SK-N-SH (cell line): ENCODE measurements around the gene SCUBE3. TPM values are rescaled to one million over a fixed set of nuclear protein-coding genes. Genes with fewer than 3 reads are reported as not detected.

Source experiments
- CTCF ChIA-PET: fragments of 300-600, 350-600 bp; formaldehyde crosslinking; extraction: SDS; loops from one replicate; lab custom pipeline; 2021; lab: Yijun Ruan, JAX
- POLR2A ChIA-PET: fragments of 350-600 bp; sonication (Branson Sonifier 250); formaldehyde crosslinking; extraction: SDS; loops from one replicate; lab custom pipeline; 2020; ENCODE audit warnings: antibody characterized with exemption, inconsistent platforms; lab: Yijun Ruan, JAX
- DNase-seq: peaks from one replicate; pipeline ENCODE4 v3.0.0; 2012
- H2AFZ ChIP-seq: fragments of 200-600 bp; sonication (generic); 2 replicates; pipeline ENCODE4 v1.8.1; 2016; ENCODE audit warnings: antibody characterized with exemption, mild to moderate bottlenecking, low read depth
- H3F3A ChIP-seq: fragments of 200-600 bp; sonication (generic); replicated peaks from 2 replicates; pipeline ENCODE3; 2016; ENCODE audit warnings: antibody characterized with exemption, mild to moderate bottlenecking; ENCODE audit not compliant: insufficient read depth
- H3K27ac ChIP-seq, 2 experiments: fragments of 200-500 bp in 1 of 2; fragments of 200-600 bp in 1 of 2; sonication (Bioruptor generic) in 1 of 2; sonication (generic), shearing (Covaris generic) in 1 of 2; 2 replicates each; pipeline versions ENCODE4 v1.5.1 to v1.6.1; 2014 to 2016; ENCODE audit warnings: low read depth in 2 of 2, inconsistent platforms in 1 of 2, low read length in 1 of 2, mild to moderate bottlenecking in 1 of 2, mixed read lengths in 1 of 2
- H3K27me3 ChIP-seq: fragments of 200-600 bp; sonication (generic), shearing (Covaris generic); 2 replicates; pipeline ENCODE4 v1.6.1; 2016; ENCODE audit warnings: mixed run types; ENCODE audit not compliant: insufficient read depth
- H3K36me3 ChIP-seq, 2 experiments: fragments of 200-500 bp in 1 of 2; fragments of 200-600 bp in 1 of 2; sonication (Bioruptor generic) in 1 of 2; sonication (generic) in 1 of 2; replicated peaks in 1 of 2; 2 replicates each; pipeline versions ENCODE3 to v1.5.1; 2014 to 2016; ENCODE audit warnings: low read length in 1 of 2, mild to moderate bottlenecking in 1 of 2; ENCODE audit not compliant: insufficient read depth in 2 of 2, control insufficient read depth in 1 of 2
- H3K4me1 ChIP-seq, 2 experiments: fragments of 200-500 bp in 1 of 2; fragments of 200-600 bp in 1 of 2; sonication (Bioruptor generic) in 1 of 2; sonication (generic), shearing (Covaris generic) in 1 of 2; 2 replicates each; pipeline versions ENCODE4 v1.5.1 to v1.6.1; 2014 to 2016; ENCODE audit warnings: low read depth in 1 of 2, low read length in 1 of 2, mixed run types in 1 of 2; ENCODE audit not compliant: insufficient read depth in 2 of 2, control insufficient read depth in 1 of 2
- H3K4me2 ChIP-seq: fragments of 200-600 bp; sonication (generic), shearing (Covaris generic); 2 replicates; pipeline ENCODE4 v1.6.1; 2017; ENCODE audit warnings: mixed run types
- H3K4me3 ChIP-seq, 2 experiments: fragments of 200-500 bp in 1 of 2; fragments of 200-600 bp in 1 of 2; sonication (Bioruptor generic) in 1 of 2; sonication (generic), shearing (Covaris generic) in 1 of 2; 2 replicates each; pipeline versions ENCODE4 v1.5.1 to v1.8.1; 2014 to 2016; ENCODE audit warnings: low read depth in 2 of 2, inconsistent platforms in 1 of 2, low read length in 1 of 2, mild to moderate bottlenecking in 1 of 2, mixed read lengths in 1 of 2, moderate library complexity in 1 of 2
- H3K79me2 ChIP-seq: fragments of 200-600 bp; sonication (generic); 2 replicates; pipeline ENCODE4 v1.8.1; 2017; ENCODE audit warnings: mild to moderate bottlenecking; ENCODE audit not compliant: insufficient read depth
- H3K9ac ChIP-seq: fragments of 200-600 bp; sonication (generic); 2 replicates; pipeline ENCODE4 v1.6.1; 2017; ENCODE audit warnings: mixed run types
- H3K9me2 ChIP-seq: fragments of 200-600 bp; sonication (generic); 2 replicates; pipeline ENCODE4 v1.6.1; 2017; ENCODE audit warnings: mixed run types
- H3K9me3 ChIP-seq: fragments of 200-600 bp; sonication (generic); 2 replicates; pipeline ENCODE4 v1.6.1; 2017; ENCODE audit warnings: mixed run types, mild to moderate bottlenecking, moderate library complexity
- H4K20me1 ChIP-seq: fragments of 200-600 bp; sonication (generic); 2 replicates; pipeline ENCODE4 v1.6.1; 2017; ENCODE audit warnings: mild to moderate bottlenecking, mixed run types; ENCODE audit not compliant: insufficient read depth
- ELF1 ChIP-seq: IDR thresholded peaks from 2 replicates; pipeline ENCODE4 v1.4.0; 2012
- EP300 ChIP-seq, 2 experiments: IDR thresholded peaks; 2 replicates each; pipeline versions ENCODE4 v1.4.0 to v1.6.1; 2012; ENCODE audit warnings: borderline replicate concordance in 1 of 2, low read depth in 1 of 2, low read length in 1 of 2
- EZH2phosphoT487 ChIP-seq: fragments of 200-600 bp; sonication (generic); IDR thresholded peaks from 2 replicates; pipeline ENCODE4 v1.6.1; 2017; ENCODE audit warnings: low read depth, mixed run types, mild to moderate bottlenecking, antibody characterized with exemption, moderate library complexity, borderline replicate concordance
- FOXM1 ChIP-seq: IDR thresholded peaks from 2 replicates; pipeline ENCODE4 v1.4.0; 2012; ENCODE audit warnings: low read depth, mild to moderate bottlenecking
- GABPA ChIP-seq: IDR thresholded peaks from 2 replicates; pipeline ENCODE4 v1.4.0; 2012; ENCODE audit warnings: low read depth, mild to moderate bottlenecking
- RXRA ChIP-seq: IDR thresholded peaks from 2 replicates; pipeline ENCODE4 v1.4.0; 2012; ENCODE audit warnings: low read depth, mild to moderate bottlenecking, borderline replicate concordance
- SIN3A ChIP-seq: IDR thresholded peaks from 2 replicates; pipeline ENCODE4 v1.6.1; 2012; ENCODE audit warnings: low read depth, mild to moderate bottlenecking, low read length, moderate library complexity, borderline replicate concordance
- TCF12 ChIP-seq: IDR thresholded peaks from 2 replicates; pipeline ENCODE4 v1.4.0; 2012
- ZBTB33 ChIP-seq: IDR thresholded peaks from 2 replicates; pipeline ENCODE4 v1.4.0; 2012; ENCODE audit warnings: low read depth, borderline replicate concordance
- WGBS: methylation state at CpG from one replicate; pipeline ENCODE4 v1.1.6; 2017; ENCODE audit warnings: low lambda C conversion rate; 5-methylcytosine and 5-hydroxymethylcytosine counted together
- polyA plus RNA-seq, 3 experiments: library from polyadenylated mRNA; depleted of rRNA; stranded (reverse); fragments of >200 nt; gene quantifications; 2 replicates each; pipeline ENCODE4 v1.2.3, GENCODE V29; 2012
- TF ChIP-seq, protein P1 (sequence below): fragments of 150-350 bp; IDR thresholded peaks from 2 replicates; pipeline ENCODE4 v1.6.1; 2017; ENCODE audit warnings: antibody characterized with exemption, low read length, low read depth, borderline replicate concordance
- TF ChIP-seq, protein P2 (sequence below): IDR thresholded peaks from 2 replicates; pipeline ENCODE4 v1.4.0; 2012; ENCODE audit warnings: low read depth

SCUBE3 gene
- polyA plus RNA-seq, 1 of the 3 experiments (the other 2 are of a cell fraction): 2.0 TPM

- no peak overlapping the region for H2AFZ ChIP-seq
- H3K4me3 ChIP-seq: no peak overlapping the region
- WGBS: 97% methylated on average over 3 of the region's 3 CpGs
- peaks cover 3% of the 10 kb centered on the region; the same call in 1 of the 2 replicates for H3K79me2 ChIP-seq
- CTCF ChIA-PET: interaction anchor here (1.7 to 14.0 kb wide), 3 partner anchors 10 to 92 kb away, joined by 6 to 163 read pairs (median 148); no protein-coding TSS in a partner anchor
- H3K27me3 ChIP-seq: no peaks in the 10 kb centered on the region
- peaks cover 0 to 12% of the 10 kb centered on the region in 2 experiments; a peak in 1 of 4 replicates for H3K4me1 ChIP-seq
- H3K9me2 ChIP-seq: no peaks in the 10 kb centered on the region
- no peak for DNase-seq
- H3K4me2 ChIP-seq: no peak overlapping the region
- POLR2A ChIA-PET: no interaction called here
- no peak overlapping the region for H3K27ac ChIP-seq
- H3K9me3 ChIP-seq: no peaks in the 10 kb centered on the region
- H3K36me3 ChIP-seq: peaks cover 2 to 10% of the 10 kb centered on the region in 2 experiments
- H3F3A ChIP-seq: peaks cover 6% of the 10 kb centered on the region
- TF ChIP-seq, protein P1, sequence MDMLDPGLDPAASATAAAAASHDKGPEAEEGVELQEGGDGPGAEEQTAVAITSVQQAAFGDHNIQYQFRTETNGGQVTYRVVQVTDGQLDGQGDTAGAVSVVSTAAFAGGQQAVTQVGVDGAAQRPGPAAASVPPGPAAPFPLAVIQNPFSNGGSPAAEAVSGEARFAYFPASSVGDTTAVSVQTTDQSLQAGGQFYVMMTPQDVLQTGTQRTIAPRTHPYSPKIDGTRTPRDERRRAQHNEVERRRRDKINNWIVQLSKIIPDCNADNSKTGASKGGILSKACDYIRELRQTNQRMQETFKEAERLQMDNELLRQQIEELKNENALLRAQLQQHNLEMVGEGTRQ: no peak
- TF ChIP-seq, protein P2, sequence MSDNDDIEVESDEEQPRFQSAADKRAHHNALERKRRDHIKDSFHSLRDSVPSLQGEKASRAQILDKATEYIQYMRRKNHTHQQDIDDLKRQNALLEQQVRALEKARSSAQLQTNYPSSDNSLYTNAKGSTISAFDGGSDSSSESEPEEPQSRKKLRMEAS: no peak
- TF ChIP-seq EZH2phosphoT487 (no peak), RXRA (no peak), GABPA (no peak), SIN3A (no peak), FOXM1 (no peak), EP300 (IDR thresholded peaks at IDR 0.05; ENCODE audit: borderline replicate concordance in 1 of 2, low read depth in 1 of 2, low read length in 1 of 2) (no peak), ELF1 (no peak), ZBTB33 (no peak)
- TF ChIP-seq, all 33 proteins: peak for 0
- no peak overlapping the region for H3K9ac ChIP-seq
- no peaks in the 10 kb centered on the region; the same call in 1 of the 2 replicates for H4K20me1 ChIP-seq
Observed at GRCh38 chr6:35237476-35237875, 23.7 kb downstream of the SCUBE3 start.

GRCh38 chr6:35238843-35239289, 25.1 kb downstream of the SCUBE3 start:
- Histone ChIP-seq H3K27me3 (no peaks in the 10 kb centered on the region), H3K4me3 (no peak overlapping the region), H3K4me2 (no peak overlapping the region), H3K9me2 (no peaks in the 10 kb centered on the region), H3K27ac (no peak overlapping the region), H3K36me3 (peaks cover 0 to 10% of the 10 kb centered on the region in 2 experiments), H3K9me3 (no peaks in the 10 kb centered on the region), H3F3A (peaks cover 6% of the 10 kb centered on the region), H3K4me1 (peaks cover 0 to 12% of the 10 kb centered on the region in 2 experiments; a peak in 1 of 4 replicates), H3K79me2 (peaks cover 3% of the 10 kb centered on the region; the same call in 1 of the 2 replicates), H2AFZ (no peak overlapping the region), H4K20me1 (no peaks in the 10 kb centered on the region; the same call in 1 of the 2 replicates), H3K9ac (no peak overlapping the region)
- POLR2A ChIA-PET: no interaction called here
- TF ChIP-seq TCF12: peak; percentile 25; the same call in 1 of the 2 replicates
- no peak for TF ChIP-seq EP300 (IDR thresholded peaks at IDR 0.05; ENCODE audit: borderline replicate concordance in 1 of 2, low read depth in 1 of 2, low read length in 1 of 2)
- peak; percentile 49 for DNase-seq
- CTCF ChIA-PET: interaction anchor here (3.2 to 14.0 kb wide), 7 partner anchors 11 to 253 kb away, joined by 34 to 163 read pairs (median 45); no protein-coding TSS in a partner anchor
- 77% methylated on average over 3 of the region's 3 CpGs for WGBS
